ENCODE data around the gene ZC3H15.

Gene ZC3H15

GRCh38 chr2:186554850-186555671 is 69.0 kb downstream of the ZC3H15 start:
- TF ChIP-seq CTCF (IDR thresholded peaks at IDR 0.05; ENCODE audit: control insufficient read depth, extremely low read depth, insufficient read depth) = no peak
- DNase-seq (ENCODE audit: low read depth) = no peak

GRCh38 chr2:186558512-186559276 is 72.6 kb downstream of the ZC3H15 start:
- no peak for DNase-seq (ENCODE audit: low read depth)
- TF ChIP-seq CTCF (IDR thresholded peaks at IDR 0.05; ENCODE audit: control insufficient read depth, extremely low read depth, insufficient read depth) = no peak
- no peak overlapping the region for H3K4me3 ChIP-seq (ENCODE audit: low read depth, low read length)

More at GRCh38 chr2:186554850-186555671, 69.0 kb downstream of the ZC3H15 start:
- no peak overlapping the region for H3K4me3 ChIP-seq (ENCODE audit: low read depth, low read length)
